Measurements from ENCODE around the gene PROSER2.

PROSER2 gene

GRCh38 chr10:11797847-11798633, 25.1 kb upstream of the PROSER2 start:
- no peaks in the 10 kb centered on the region for H3F3A ChIP-seq (ENCODE audit: control insufficient read depth, insufficient read depth)
- no peak for TF ChIP-seq EZH2phosphoT487 (IDR thresholded peaks at IDR 0.05; ENCODE audit: borderline replicate concordance, low read length)
- TF ChIP-seq CTCF (IDR thresholded peaks at IDR 0.05; ENCODE audit: low read depth, low read length, poor library complexity, severe bottlenecking) = no peak
- H4K20me1 ChIP-seq (ENCODE audit: control insufficient read depth, insufficient read depth, low read depth, low read length) = no peaks in the 10 kb centered on the region
- H3K4me2 ChIP-seq (ENCODE audit: low read length) = peak overlapping the region; percentile 83
- peaks cover 18% of the 10 kb centered on the region for H3K4me1 ChIP-seq (ENCODE audit: control insufficient read depth, low read length)
- H3K4me3 ChIP-seq (ENCODE audit: low read length) = peak overlapping the region; percentile 60; the same call in 1 of the 2 replicates
- no peaks in the 10 kb centered on the region for H3K9me2 ChIP-seq (replicated peaks; ENCODE audit: control insufficient read depth, low read length)
- H3K36me3 ChIP-seq (ENCODE audit: control insufficient read depth, low read length) = no peaks in the 10 kb centered on the region
- no peak overlapping the region for H3K27ac ChIP-seq (ENCODE audit: low read depth, low read length)
- H3K79me2 ChIP-seq (ENCODE audit: control insufficient read depth, low read length) = no peaks in the 10 kb centered on the region
- H3K27me3 ChIP-seq (ENCODE audit: control insufficient read depth, low read length) = no peaks in the 10 kb centered on the region
- no peaks in the 10 kb centered on the region for H3K9me3 ChIP-seq (ENCODE audit: control insufficient read depth, insufficient read depth, low read length)

- Histone ChIP-seq H3K4me2 (ENCODE audit: low read length) (peak overlapping the region; percentile 83), H3K4me1 (ENCODE audit: control insufficient read depth, low read length) (peaks cover 18% of the 10 kb centered on the region), H3K27ac (ENCODE audit: low read depth, low read length) (peak overlapping the region; percentile 41)
Observed at GRCh38 chr10:11798845-11799735, 24.1 kb upstream of the PROSER2 start.

DNA sequence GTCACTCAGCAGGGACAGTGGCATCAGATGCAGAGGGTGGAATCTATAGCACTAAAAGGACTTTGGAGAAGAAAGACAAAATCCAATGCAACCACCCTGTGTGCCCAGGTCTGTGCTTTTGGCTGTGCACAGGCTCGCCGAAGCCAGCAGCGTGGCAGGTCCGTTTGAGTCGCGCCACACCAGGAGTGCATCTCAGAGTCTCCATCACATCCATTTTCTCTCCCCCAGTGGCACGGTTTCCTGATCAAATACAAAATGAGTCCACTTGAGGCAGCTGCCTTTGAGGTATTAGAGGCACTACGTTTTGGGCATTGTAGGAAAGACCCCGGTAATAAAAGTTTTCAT, 23.4 kb upstream of the PROSER2 start:
- TF ChIP-seq CTCF (IDR thresholded peaks at IDR 0.05; ENCODE audit: low read depth, low read length, poor library complexity, severe bottlenecking) = no peak
- TF ChIP-seq EZH2phosphoT487 (IDR thresholded peaks at IDR 0.05; ENCODE audit: borderline replicate concordance, low read length) = no peak
- Histone ChIP-seq H3K9me3 (ENCODE audit: control insufficient read depth, insufficient read depth, low read length) (no peaks in the 10 kb centered on the region), H4K20me1 (ENCODE audit: control insufficient read depth, insufficient read depth, low read depth, low read length) (no peaks in the 10 kb centered on the region), H3K36me3 (ENCODE audit: control insufficient read depth, low read length) (no peaks in the 10 kb centered on the region), H3K4me2 (ENCODE audit: low read length) (no peak overlapping the region), H3K27me3 (ENCODE audit: control insufficient read depth, low read length) (no peaks in the 10 kb centered on the region; the same call in 1 of the 2 replicates), H3K4me3 (ENCODE audit: low read length) (no peak overlapping the region), H3F3A (ENCODE audit: control insufficient read depth, insufficient read depth) (no peaks in the 10 kb centered on the region), H3K79me2 (ENCODE audit: control insufficient read depth, low read length) (no peaks in the 10 kb centered on the region), H3K4me1 (ENCODE audit: control insufficient read depth, low read length) (peaks cover 18% of the 10 kb centered on the region), H3K27ac (ENCODE audit: low read depth, low read length) (no peak overlapping the region), H3K9me2 (replicated peaks; ENCODE audit: control insufficient read depth, low read length) (no peaks in the 10 kb centered on the region)

More at GRCh38 chr10:11798845-11799735, 24.1 kb upstream of the PROSER2 start:
- peak overlapping the region; percentile 60 for H3K4me3 ChIP-seq (ENCODE audit: low read length)
- H3K36me3 ChIP-seq (ENCODE audit: control insufficient read depth, low read length) = no peaks in the 10 kb centered on the region
- no peaks in the 10 kb centered on the region; the same call in 1 of the 2 replicates for H3K27me3 ChIP-seq (ENCODE audit: control insufficient read depth, low read length)
- no peaks in the 10 kb centered on the region for H3K9me3 ChIP-seq (ENCODE audit: control insufficient read depth, insufficient read depth, low read length)
- H3K9me2 ChIP-seq (replicated peaks; ENCODE audit: control insufficient read depth, low read length) = no peaks in the 10 kb centered on the region
- TF ChIP-seq EZH2phosphoT487 (IDR thresholded peaks at IDR 0.05; ENCODE audit: borderline replicate concordance, low read length) (no peak), CTCF (IDR thresholded peaks at IDR 0.05; ENCODE audit: low read depth, low read length, poor library complexity, severe bottlenecking) (no peak)
- H3F3A ChIP-seq (ENCODE audit: control insufficient read depth, insufficient read depth) = no peaks in the 10 kb centered on the region
- H3K79me2 ChIP-seq (ENCODE audit: control insufficient read depth, low read length) = no peaks in the 10 kb centered on the region
- no peaks in the 10 kb centered on the region for H4K20me1 ChIP-seq (ENCODE audit: control insufficient read depth, insufficient read depth, low read depth, low read length)
